NCI-H226 (cell line): ENCODE data around the gene FUBP1.
"Not testable (repeated sequence)": the region's sequence is repeated elsewhere in the genome, so short reads cannot be mapped to it uniquely, and the experiment has no call there.

Experiments used
- DNase-seq: peaks from one replicate; pipeline ENCODE4 v3.0.0-alpha.2; 2015

Gene FUBP1

DNA sequence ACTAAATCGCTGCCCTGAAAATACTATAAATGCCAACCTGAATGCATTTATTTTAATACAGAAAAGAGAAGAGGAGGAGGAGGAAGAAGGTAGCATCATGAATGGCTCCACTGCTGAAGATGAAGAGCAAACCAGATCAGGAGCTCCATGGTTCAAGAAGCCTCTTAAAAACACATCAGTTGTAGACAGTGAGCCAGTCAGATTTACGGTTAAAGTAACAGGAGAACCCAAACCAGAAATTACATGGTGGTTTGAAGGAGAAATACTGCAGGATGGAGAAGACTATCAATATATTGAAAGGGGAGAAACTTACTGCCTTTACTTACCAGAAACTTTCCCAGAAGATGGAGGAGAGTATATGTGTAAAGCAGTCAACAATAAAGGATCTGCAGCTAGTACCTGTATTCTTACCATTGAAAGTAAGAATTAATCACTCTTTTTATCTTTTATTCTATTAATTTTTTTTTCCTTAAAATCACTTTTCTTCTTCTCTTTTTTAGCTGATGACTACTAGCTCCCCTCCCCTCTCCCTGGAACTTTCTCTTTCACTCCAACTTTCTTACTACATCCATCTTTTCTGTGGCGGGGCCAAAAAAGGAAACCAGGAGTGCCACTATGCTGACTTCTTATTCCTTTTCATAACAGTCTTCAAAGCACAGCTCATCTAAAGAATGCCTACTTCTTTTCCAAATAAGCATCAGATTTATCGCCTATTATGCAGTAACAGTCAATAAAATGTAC lies 36.3 kb downstream of the FUBP1 start:
- DNase-seq = no peak

DNA sequence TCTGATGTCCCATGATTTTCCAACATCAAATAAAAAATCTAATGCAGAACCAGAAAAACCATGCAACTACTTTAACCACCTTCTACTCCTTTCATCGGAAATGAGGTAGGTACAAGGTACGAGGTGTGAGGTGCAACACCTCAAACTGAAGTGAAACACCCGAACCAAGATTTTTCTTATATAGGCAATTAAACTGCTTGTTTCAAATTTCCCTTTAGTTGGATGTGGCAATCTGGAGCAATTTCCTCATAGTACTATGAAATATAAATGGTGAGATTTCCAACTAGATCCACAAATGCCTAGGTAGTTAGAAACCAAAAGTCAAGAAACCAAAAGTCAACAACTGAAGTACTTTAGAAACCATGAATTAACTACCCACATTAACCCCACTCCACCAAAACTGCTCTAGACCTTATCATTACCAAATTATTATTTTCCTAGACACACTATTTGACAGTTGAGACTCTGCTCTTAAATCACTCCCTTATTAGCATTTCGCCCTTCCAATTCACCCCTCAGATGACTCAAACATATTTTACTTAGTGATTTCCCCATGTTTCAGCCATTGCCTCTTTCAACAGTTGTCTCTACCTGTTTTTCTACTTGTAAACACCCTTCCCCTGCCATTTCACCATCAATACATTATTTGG lies 37.8 kb downstream of the FUBP1 start:
- no peak for DNase-seq

- DNase-seq = no peak
Measured at GRCh38 chr1:77938651-77939050, 40.2 kb downstream of the FUBP1 start.

GRCh38 chr1:77929806-77930205 lies 49.1 kb downstream of the FUBP1 start:
- DNase-seq = no peak

DNA sequence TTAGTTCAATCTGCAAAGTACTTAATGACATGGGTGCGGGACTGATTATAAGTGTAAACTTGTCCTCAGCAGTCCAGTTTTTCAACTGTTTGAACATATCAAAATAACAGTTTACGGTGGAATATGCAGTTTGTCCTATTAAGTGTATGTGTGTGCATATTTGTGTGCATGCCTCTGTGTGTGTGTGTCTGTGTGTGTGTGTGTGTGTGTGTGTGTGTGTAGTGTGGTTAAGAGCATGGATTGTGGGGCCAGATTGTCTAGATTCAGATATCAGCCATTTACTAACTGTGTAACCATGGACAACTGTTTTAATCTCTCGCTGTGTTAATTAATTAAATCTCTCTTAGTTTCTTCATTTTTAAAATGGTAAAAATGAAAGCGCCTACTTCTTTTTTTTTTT lies 51.5 kb downstream of the FUBP1 start:
- no peak for DNase-seq

- DNase-seq = no peak
Measured at GRCh38 chr1:77926561-77927357, 52.1 kb downstream of the FUBP1 start.

DNA sequence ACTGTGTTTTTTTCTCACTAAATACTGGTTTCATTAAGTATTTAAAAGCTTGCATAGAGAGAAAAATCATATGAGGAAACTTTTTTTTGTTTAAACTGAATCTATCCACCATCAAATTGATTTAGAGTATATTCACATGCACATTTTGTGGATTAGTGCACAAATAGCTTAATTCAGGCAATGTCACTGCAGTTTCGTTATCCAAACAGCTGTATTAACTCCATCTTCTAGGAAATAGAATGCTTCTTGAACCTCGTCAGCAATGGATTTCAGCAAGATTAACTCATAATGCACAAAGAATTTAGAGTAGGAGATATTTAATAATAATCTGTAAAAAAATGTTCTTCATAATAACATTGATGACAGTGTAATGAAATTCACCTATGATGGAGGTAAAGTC lies 52.9 kb downstream of the FUBP1 start:
- DNase-seq = no peak

GRCh38 chr1:77925518-77925917 lies 53.4 kb downstream of the FUBP1 start:
- no peak for DNase-seq

DNA sequence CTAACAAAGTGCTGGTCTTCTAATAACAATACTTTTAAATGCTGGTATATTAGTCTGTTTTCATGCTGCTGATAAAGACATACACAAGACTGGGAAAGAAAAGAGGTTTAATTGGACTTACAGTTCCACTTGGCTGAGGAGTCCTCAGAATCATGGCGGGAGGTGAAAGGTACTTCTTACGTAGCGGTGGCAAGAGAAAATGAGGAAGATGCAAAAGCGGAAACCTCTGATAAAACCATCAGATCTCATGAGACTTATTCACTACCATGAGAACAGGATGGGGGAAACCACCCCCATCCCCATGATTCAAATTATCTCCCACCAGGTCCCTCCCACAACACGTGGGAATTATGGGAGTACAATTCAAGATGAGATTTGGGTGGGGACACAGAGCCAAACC lies 60.0 kb downstream of the FUBP1 start:
- DNase-seq = not testable (repeated sequence)

DNA sequence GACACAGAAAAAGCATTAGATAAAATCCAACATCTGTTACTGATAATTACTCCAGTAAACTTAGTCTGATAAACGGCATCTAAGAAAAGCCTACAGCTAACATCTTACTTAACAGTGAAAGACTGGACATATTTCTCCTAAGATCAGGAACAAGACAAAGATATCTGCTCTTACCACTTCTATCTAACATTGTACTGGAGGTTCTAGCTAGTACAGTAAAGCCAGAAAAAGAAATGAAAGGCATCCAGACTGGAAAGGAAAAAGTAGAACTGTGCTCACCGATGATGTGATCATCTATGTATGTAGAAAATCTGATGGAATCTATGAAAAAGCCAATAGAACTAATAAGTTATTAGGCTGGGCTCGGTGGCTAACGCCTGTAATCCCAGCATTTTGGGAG lies 68.8 kb downstream of the FUBP1 start:
- DNase-seq = no peak

DNA sequence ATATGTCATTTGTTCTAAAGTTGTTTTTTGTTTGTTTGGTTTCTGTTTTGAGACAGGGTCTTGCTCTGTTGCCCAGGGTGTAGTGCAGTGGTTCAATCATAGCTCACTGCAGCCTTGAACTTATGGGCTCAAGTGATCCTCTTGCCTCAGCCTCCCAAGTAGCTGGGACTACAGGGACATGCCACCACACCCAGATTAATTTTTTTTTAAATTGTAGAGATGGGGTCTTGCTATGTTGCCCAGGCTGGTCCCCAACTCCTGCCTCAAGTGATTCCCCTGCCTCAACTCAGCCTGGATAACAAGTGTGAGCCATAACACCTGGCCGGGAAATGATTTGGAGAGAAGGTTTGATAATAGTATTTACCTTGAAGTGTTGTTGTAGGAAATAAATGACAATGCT lies 72.2 kb downstream of the FUBP1 start:
- no peak for DNase-seq

DNA sequence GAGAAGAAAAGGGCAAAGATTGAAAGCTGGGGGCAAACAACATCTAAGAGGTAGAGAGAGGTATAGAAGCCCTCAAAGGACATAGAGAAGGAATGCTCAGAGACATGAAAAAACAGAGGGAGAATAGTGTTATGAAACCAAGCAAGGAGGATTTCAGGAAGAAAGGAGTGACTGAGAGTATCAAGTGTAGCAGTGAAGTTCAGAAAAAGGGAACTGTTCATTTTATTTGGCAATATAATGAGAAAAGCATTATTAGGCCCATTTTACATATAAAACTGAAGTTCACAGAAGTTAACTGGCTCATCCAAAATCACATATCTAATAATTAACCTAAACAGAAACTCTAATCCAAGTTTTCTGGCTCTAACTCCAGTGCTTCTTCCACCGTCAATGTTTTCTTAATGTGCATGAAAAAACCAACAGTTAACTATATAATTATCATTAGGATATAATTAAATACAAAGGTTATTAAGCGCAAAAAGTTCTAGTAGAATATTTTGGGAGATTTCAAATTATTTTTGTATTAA lies 72.8 kb downstream of the FUBP1 start:
- no peak for DNase-seq

- DNase-seq = no peak
Measured at GRCh38 chr1:77905603-77906002, 73.3 kb downstream of the FUBP1 start.

GRCh38 chr1:77900687-77901293 lies 78.1 kb downstream of the FUBP1 start:
- no peak for DNase-seq

- no peak for DNase-seq
Measured at GRCh38 chr1:77899647-77900320, 79.1 kb downstream of the FUBP1 start.
